ENCODE data around the gene SELP. TPM values are rescaled to one million over a fixed set of nuclear protein-coding genes. Genes with fewer than 3 reads are reported as not detected.

SELP gene
- total RNA-seq, 1 experiment from 2014 or later: not detected

DNA sequence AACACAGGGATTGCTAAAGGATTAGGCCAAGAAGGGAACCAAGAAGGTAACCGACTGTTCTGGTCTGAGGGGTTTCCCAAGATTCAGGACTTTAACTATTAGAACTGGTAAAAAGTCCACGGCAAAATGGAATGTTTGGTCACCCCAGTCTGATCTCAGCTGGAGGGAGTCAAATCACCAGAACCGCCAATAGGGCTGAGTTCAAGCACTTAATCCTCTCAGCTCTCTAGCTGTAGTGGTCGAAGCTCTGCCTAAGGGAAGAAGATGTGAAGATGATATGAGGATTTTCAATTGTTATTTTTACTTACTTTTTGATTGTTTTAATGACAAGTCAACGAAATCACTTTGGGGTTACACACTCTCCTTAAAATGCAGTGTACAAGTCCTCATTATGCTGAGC is 72.8 kb downstream of the SELP start:
- intact Hi-C loops (cut with micrococcal nuclease; ENCODE audit: unreplicated experiment) (no loop called here), in situ Hi-C loops (cut with HindIII; ENCODE audit: low pct_unique_long_range_greater_than_20kb, low sequenced_read_pairs) (no loop called here)
- H3K27me3 ChIP-seq (ENCODE audit: control insufficient read depth, insufficient read depth, low read length): peaks cover 15% of the 10 kb centered on the region
- no peaks in the 10 kb centered on the region for H3K36me3 ChIP-seq (ENCODE audit: control insufficient read depth, insufficient read depth, low read length)
- no peak overlapping the region for H3K27ac ChIP-seq (ENCODE audit: low read length)
- no peak overlapping the region for H3K4me3 ChIP-seq (ENCODE audit: low read depth in 2 of 2, low read length in 2 of 2)
- POLR2A ChIA-PET: no interaction called here
- H3K9me3 ChIP-seq (ENCODE audit: control insufficient read depth, insufficient read depth, low read depth, low read length): no peaks in the 10 kb centered on the region
- BruUV-seq (replicated peaks): no TSS peak
- DNase-seq (ENCODE audit: low read depth, low spot score): no peak
- CTCF ChIA-PET: no interaction called here
- TF ChIP-seq POLR2AphosphoS5 (IDR thresholded peaks at IDR 0.05; ENCODE audit: low read depth, low read length): no peak
- TF ChIP-seq, protein P1, sequence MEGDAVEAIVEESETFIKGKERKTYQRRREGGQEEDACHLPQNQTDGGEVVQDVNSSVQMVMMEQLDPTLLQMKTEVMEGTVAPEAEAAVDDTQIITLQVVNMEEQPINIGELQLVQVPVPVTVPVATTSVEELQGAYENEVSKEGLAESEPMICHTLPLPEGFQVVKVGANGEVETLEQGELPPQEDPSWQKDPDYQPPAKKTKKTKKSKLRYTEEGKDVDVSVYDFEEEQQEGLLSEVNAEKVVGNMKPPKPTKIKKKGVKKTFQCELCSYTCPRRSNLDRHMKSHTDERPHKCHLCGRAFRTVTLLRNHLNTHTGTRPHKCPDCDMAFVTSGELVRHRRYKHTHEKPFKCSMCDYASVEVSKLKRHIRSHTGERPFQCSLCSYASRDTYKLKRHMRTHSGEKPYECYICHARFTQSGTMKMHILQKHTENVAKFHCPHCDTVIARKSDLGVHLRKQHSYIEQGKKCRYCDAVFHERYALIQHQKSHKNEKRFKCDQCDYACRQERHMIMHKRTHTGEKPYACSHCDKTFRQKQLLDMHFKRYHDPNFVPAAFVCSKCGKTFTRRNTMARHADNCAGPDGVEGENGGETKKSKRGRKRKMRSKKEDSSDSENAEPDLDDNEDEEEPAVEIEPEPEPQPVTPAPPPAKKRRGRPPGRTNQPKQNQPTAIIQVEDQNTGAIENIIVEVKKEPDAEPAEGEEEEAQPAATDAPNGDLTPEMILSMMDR (IDR thresholded peaks at IDR 0.05): no peak
- no peak for TF ChIP-seq SIN3A (IDR thresholded peaks at IDR 0.05; ENCODE audit: borderline replicate concordance, insufficient read depth, low read depth, low read length)
- TF ChIP-seq, protein P2, sequence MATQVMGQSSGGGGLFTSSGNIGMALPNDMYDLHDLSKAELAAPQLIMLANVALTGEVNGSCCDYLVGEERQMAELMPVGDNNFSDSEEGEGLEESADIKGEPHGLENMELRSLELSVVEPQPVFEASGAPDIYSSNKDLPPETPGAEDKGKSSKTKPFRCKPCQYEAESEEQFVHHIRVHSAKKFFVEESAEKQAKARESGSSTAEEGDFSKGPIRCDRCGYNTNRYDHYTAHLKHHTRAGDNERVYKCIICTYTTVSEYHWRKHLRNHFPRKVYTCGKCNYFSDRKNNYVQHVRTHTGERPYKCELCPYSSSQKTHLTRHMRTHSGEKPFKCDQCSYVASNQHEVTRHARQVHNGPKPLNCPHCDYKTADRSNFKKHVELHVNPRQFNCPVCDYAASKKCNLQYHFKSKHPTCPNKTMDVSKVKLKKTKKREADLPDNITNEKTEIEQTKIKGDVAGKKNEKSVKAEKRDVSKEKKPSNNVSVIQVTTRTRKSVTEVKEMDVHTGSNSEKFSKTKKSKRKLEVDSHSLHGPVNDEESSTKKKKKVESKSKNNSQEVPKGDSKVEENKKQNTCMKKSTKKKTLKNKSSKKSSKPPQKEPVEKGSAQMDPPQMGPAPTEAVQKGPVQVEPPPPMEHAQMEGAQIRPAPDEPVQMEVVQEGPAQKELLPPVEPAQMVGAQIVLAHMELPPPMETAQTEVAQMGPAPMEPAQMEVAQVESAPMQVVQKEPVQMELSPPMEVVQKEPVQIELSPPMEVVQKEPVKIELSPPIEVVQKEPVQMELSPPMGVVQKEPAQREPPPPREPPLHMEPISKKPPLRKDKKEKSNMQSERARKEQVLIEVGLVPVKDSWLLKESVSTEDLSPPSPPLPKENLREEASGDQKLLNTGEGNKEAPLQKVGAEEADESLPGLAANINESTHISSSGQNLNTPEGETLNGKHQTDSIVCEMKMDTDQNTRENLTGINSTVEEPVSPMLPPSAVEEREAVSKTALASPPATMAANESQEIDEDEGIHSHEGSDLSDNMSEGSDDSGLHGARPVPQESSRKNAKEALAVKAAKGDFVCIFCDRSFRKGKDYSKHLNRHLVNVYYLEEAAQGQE (IDR thresholded peaks at IDR 0.05; ENCODE audit: insufficient read depth in 1 of 2, low read depth in 2 of 2, low read length in 1 of 2): no peak
- TF ChIP-seq TCF7L2 (IDR thresholded peaks at IDR 0.05; ENCODE audit: low read depth, low read length): no peak
- ATAC-seq: no peak
- H3K4me1 ChIP-seq (ENCODE audit: control insufficient read depth, insufficient read depth, low read length): no peaks in the 10 kb centered on the region

DNA sequence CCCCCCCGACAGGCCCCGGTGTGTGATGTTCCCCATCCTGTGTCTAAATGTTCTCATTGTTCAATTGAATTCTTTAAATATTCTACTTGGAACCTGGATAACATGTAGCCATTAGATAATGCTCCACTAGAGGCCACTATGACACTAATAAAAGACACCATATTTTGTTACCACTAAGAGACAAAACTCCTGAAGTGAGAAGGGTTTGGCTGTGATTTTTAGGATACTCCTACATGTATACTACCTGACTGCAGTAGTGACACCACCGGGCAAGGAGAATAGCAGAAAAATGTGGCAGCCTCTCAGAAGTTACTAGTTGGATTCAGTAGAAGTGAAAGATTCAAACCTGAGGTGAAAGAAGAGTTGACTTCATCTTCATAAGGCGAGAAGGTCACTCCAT is 79.6 kb downstream of the SELP start:
- ChIA-PET POLR2A (no interaction called here), CTCF (no interaction called here)
- DNase-seq (ENCODE audit: low read depth, low spot score): no peak
- no peaks in the 10 kb centered on the region for H3K4me1 ChIP-seq (ENCODE audit: control insufficient read depth, insufficient read depth, low read length)
- H3K36me3 ChIP-seq (ENCODE audit: control insufficient read depth, insufficient read depth, low read length): no peaks in the 10 kb centered on the region
- TF ChIP-seq POLR2AphosphoS5 (IDR thresholded peaks at IDR 0.05; ENCODE audit: low read depth, low read length): no peak
- TF ChIP-seq, protein P2 (IDR thresholded peaks at IDR 0.05; ENCODE audit: insufficient read depth in 1 of 2, low read depth in 2 of 2, low read length in 1 of 2): no peak
- TF ChIP-seq, protein P1 (IDR thresholded peaks at IDR 0.05): peak; percentile 56
- no peak for TF ChIP-seq SIN3A (IDR thresholded peaks at IDR 0.05; ENCODE audit: borderline replicate concordance, insufficient read depth, low read depth, low read length)
- no peak for TF ChIP-seq TCF7L2 (IDR thresholded peaks at IDR 0.05; ENCODE audit: low read depth, low read length)
- H3K9me3 ChIP-seq (ENCODE audit: control insufficient read depth, insufficient read depth, low read depth, low read length): no peaks in the 10 kb centered on the region
- in situ Hi-C loops (cut with HindIII; ENCODE audit: low pct_unique_long_range_greater_than_20kb, low sequenced_read_pairs): no loop called here
- no peak overlapping the region for H3K4me3 ChIP-seq (ENCODE audit: low read depth in 2 of 2, low read length in 2 of 2)
- ATAC-seq: peak; percentile 78
- intact Hi-C loops (cut with micrococcal nuclease; ENCODE audit: unreplicated experiment): loop anchor here (1.0 kb wide), 1 partner anchor 259 kb away; no protein-coding TSS in a partner anchor
- no TSS peak for BruUV-seq (replicated peaks)
- no peak overlapping the region for H3K27ac ChIP-seq (ENCODE audit: low read length)
- peaks cover 6% of the 10 kb centered on the region; the same call in 1 of the 2 replicates for H3K27me3 ChIP-seq (ENCODE audit: control insufficient read depth, insufficient read depth, low read length)

Data from Panc1 (cell line).